GM10847 (cell line): ENCODE measurements around the gene NAV3.

ENCODE experiments used
- POLR2A ChIP-seq: IDR thresholded peaks from 2 replicates; pipeline ENCODE4 v1.6.1; 2011; ENCODE audit not compliant: insufficient read length; ENCODE audit errors: extremely low read depth

NAV3 gene

DNA sequence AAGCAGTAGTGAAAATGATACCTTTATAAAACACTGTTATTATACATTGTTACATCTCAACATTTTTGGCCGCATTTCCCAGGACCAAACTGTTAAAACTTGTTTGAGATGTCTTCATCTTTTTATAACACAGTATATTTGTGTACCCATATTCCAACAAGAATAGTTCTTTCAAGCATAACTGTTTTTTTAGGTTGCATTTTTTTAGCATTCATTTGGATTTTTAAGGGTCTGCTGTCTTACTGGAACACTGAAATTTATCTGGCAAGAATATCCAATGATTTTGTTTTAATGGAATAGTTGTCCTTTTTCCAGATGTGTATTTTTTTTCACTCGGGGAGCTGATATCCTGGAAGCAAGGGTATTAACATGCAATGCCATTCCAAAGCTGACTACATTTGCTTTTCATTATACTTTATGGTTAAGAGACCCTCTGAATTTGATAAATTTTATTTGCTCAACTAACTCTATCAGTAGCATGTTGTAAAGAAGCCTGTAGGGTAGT, 8.9 kb upstream of the NAV3 start:
- no peak for TF ChIP-seq POLR2A

DNA sequence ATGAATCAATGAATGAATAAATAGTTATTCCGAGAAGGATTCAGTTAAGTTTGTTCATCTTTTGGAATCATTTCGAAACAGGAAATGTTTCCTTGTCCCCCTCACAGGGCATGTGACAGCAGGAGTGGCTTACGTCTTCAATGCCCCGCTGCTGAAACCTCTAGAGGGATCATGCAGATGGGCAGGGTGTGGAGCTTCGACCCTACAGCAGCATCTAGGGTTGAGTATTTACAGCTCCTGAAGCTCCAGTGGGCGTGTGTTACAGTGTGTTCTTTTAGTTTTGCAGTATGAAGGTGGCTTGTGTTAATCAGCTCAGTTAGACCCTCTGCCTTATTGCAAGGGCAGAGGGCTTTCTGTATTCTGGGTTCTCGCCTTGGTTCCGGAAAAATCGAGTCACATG, 2.6 kb downstream of the NAV3 start:
- TF ChIP-seq POLR2A: no peak

DNA sequence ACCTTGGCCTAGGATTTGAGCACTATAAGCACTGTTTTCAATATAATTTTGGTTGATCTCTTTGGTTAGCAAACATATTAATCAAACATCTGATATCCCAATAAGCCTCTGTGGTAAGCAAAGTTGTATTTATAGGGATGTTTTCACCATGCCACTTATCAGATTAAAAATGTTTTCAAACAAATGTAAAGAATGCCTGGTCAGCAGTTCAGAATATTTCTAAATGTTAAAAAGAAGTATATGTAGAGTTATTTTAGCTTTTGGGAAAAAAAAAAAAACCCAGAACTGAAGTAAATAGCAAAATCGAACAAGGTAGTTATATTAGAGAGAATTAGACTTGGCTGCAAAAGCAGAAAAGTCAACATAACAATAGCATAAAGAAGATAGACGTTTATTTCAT, 3.9 kb downstream of the NAV3 start:
- TF ChIP-seq POLR2A: no peak

DNA sequence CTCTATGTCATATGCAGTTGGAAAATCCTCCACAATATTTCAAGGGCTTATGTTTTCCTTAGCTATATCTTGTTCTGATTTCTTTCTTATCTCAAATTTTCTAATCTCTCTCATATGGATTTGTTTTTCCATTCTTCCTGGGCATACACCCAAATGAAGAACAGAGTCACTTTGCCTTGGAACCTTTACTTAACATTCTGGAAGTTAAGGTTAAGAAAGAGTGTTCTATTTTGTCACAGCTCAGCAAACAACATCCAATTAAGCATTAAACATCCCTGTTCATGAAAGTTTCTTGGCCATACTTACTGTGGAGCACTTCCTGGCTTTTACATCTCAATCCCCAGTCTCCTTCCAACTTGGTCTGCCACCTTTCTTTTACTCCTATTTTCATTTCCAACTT, 5.3 kb downstream of the NAV3 start:
- no peak for TF ChIP-seq POLR2A

DNA sequence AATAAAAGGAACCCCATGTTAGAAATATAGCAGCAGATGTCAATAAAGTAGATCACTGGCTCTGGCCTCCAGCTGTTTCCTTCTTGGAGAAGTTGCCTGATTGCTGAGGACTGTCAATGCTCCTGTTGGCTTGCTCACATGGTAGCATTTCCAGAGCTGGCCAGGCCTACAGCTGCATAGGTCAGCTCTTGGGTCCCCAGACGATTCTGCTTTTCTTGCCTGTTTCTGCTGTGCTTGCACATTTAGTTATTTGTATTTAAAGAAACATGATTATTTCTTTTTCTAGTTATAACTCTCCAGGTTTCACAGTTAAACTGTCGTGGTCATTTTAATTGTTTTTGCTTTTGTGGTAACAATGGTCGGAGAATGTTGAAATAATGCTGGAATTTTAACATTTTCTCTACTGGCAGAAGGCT, 7.2 kb downstream of the NAV3 start:
- TF ChIP-seq POLR2A: no peak

DNA sequence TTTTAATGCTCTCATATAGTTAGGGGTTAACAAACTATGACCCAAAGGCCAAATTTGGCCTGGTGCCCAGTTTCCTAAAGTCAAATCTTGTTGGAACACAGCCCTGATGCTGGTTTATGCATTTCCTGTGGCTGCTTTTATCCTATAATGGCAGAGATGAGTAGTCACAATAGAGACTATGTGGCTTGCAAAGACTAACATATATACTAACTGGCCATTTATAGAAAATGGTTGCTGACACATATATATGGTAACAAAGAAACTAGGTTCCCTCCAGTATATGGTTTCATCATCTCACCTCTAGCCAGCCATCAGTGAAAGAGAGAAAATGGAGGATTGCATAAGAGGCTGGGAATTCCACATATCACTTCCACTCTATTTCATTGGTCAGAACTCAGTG, 10.8 kb downstream of the NAV3 start:
- no peak for TF ChIP-seq POLR2A

DNA sequence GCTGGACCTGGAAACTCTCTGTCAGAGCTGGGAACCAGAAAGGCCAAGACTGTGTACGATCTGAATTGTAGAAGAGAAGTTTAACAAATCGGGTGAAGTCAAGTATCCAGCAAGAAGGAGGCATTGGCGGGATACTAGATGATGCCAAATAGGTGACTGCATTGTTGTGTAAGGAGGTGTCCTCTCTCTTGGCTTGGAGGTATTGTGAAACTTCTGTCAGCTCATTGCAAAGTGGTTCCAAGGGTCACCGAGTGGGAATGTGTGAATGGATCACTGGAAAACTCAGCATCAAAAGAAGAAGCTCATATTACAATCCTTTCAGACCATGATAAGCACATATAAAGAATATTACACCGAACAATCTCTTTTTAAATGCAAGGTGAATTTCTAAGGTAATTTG, 11.7 kb downstream of the NAV3 start:
- no peak for TF ChIP-seq POLR2A

DNA sequence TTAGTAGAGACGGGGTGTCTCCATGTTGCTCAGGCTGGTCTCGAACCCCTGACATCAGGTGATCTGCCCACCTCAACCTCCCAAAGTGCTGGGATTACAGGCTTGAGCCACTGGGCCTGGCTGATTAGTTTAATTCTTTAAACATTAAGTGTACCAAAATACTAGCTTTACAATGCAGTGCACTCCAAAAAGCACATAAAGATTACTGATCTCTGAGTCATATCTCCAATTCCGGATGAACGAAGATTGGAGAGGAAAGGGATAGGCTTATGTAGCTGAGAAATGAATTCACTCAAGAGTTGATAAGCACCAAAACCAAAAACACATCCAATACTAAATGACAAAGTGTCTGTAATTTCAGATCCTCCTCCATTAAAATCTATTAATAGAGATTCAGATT, 15.1 kb downstream of the NAV3 start:
- TF ChIP-seq POLR2A: no peak

DNA sequence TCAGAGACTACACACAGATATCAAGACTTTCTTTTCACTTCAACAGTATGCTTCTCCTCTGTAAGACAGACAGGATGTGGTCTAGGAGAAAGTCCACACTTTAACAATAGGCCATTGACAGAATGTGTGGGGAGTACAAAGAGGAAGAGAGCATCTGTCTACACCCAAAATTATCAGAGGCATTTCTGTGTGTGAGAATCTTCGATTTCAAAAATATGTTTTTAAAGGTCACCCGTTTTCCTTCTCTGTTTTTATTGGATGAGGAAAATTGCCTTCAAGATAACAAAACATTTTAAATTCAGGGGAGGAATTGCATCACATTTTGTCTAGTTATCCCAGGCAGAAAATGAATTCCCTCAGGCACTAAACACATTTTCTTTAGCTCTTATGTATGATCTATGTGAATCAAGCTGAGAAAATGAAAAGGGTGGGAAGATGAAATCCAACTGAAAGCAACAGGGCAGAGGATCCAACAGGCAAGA, 16.4 kb downstream of the NAV3 start:
- TF ChIP-seq POLR2A: no peak

DNA sequence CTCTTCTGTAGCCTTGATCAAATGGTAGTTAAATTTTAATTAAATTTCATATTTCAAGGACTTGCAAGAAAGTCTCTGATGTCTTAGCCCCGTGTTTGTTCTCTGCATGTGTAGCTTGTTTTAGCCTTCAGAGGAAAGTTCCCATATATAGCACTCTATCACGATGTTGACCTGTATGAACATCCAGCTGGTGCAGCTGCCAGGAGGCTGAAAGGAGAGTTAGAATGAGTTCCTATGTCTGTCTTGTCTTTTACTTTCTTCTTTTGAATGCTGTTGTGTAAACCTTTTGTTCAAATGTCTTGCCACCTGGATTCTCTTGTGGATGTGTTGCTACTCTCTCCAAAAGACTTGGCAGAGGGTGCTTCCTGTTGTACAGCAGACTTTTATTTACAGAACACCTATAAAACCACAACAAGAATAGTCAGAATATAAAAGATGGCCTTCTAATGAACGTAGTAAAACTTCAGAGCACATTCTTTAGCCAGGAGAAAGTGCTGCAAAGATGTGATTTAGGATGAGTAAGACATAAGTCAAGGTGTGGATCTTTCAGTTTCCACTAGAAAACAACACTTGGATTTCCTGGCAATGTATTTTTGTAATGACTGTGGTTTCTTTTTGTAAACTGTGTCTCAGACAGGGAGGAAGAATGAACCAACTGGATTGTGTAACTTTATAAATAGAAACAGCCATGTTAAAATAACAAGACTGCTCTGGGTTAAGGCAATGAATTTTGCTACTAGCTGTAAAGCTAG, 17.2 kb downstream of the NAV3 start:
- no peak for TF ChIP-seq POLR2A

DNA sequence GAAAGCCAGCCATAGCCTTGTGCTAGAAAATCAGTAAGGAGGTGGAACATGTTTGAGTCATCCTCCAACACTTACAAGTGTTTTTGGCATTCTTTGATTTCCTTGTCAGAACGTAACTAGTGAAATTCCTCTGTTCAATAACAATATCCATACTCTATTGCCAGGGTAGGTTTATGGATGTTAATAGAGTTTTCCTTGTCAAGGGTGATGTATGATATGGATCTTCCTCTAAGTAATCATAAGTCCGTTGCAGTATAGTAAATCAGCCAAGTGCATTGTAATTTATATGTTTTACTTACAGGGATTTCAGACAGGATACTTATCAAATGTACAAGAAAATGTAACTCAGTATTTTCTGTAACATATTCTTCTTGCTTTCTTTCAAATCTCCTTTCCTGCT, 19.4 kb downstream of the NAV3 start:
- no peak for TF ChIP-seq POLR2A

DNA sequence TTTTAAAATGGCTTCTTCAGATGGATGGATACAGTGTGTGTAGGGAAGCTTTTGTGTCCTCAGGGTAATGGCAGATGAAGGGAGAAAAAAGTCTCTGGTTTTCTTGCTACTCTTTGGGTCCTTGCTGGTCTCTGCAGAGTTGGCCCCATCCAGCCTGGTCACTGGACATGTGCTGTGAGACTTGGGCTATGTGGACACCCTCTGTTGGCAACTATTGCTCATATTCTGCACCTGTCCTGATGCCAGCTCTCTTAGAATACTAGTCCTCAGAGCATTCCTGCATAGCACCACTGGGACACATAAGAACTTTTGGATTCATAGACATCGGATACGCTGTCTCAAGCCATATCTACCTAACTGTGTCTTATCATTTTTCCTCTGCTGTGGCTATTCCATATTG, 20.0 kb downstream of the NAV3 start:
- TF ChIP-seq POLR2A: no peak

DNA sequence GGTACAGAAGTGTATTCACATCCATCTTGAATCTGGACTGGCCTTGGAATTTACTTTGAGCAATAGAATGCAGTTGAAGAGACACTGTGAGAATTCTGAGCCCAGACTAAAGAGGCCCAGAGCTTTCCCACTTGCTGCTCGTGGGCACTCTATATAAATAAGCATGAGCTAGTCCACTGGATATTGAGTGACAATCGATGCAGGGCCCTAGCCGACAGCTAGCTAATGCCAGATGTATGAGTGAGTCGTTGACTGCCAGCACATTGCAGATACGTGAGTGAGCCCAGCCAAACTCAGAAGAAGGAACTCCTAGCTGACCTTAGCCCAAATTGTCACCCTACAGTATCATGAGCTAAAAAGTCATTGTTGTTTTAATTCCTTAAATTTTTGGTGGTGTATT, 24.9 kb downstream of the NAV3 start:
- TF ChIP-seq POLR2A: no peak

DNA sequence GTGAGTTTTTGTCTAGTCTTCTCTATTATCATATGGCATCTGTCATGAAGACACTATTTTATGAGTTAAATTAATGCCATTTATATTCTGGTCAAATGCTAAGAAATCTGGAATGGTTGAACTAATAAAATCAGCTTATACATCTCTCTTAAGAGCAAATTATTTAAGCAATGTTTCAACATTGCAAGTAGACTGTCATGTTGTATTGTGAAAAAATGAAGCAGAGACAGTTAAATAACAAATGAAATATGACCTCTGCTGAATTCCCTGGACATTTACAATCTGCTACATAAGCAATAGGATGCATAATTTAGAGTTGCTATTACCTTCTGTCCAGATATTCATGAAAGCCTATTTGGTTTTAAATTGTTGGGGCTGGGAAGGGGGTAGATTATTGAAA, 30.6 kb downstream of the NAV3 start:
- no peak for TF ChIP-seq POLR2A

DNA sequence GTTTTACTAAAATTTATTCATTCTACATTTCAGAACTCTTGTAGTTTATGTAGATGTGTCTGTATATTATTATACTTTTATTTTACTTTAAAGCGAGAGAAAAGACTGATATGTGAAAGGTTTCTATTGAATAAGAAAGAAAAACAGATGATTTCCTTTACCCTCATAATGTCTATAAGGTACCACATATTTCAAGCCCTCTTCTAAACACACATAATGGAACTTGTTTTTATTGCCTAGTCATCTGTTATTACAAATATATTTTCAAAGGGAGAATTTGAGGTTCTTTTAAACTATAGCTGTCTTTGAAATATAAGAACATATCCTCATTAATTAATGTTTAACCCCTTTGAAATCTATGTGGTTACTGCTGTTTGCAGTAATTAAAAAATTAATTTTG, 34.5 kb downstream of the NAV3 start:
- TF ChIP-seq POLR2A: no peak

DNA sequence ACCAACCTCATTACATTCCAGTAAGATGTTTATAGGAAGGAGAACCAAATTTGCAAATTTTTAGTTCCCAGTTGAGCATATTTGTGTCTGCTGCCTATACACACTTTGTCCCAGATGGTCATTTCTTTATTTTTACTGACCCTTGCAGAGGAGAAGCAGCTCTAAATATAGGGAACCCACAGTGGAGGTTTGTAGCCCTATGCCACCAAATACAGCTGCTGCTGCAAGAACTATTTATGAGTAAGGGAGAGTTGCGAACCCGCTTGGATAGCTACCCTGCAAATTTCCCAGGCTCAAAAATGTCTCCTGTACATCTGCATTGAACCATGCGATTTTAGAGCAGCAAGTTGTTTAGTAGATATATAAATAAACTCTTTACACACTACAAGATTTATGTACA, 48.2 kb downstream of the NAV3 start:
- TF ChIP-seq POLR2A: no peak

DNA sequence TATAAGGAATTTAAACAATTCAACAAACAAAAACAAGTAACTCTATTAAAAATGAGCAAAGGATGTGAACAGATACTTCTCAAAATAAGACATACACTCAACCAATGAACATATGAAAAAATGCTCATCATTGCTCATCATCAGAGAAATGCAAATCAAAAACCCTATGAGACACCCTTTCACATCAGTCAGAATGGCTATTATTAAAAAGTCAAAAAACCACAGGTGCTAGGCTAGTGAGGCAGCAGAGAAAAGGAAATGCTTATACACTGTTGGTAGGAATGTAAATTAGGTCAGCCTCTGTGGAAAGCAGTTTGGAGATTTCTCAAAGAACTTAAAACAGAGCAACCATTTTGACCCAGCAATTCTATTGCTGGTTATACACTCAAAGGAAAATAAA, 52.0 kb downstream of the NAV3 start:
- no peak for TF ChIP-seq POLR2A
